Measurements from ENCODE around the gene CELA3B.

DNA sequence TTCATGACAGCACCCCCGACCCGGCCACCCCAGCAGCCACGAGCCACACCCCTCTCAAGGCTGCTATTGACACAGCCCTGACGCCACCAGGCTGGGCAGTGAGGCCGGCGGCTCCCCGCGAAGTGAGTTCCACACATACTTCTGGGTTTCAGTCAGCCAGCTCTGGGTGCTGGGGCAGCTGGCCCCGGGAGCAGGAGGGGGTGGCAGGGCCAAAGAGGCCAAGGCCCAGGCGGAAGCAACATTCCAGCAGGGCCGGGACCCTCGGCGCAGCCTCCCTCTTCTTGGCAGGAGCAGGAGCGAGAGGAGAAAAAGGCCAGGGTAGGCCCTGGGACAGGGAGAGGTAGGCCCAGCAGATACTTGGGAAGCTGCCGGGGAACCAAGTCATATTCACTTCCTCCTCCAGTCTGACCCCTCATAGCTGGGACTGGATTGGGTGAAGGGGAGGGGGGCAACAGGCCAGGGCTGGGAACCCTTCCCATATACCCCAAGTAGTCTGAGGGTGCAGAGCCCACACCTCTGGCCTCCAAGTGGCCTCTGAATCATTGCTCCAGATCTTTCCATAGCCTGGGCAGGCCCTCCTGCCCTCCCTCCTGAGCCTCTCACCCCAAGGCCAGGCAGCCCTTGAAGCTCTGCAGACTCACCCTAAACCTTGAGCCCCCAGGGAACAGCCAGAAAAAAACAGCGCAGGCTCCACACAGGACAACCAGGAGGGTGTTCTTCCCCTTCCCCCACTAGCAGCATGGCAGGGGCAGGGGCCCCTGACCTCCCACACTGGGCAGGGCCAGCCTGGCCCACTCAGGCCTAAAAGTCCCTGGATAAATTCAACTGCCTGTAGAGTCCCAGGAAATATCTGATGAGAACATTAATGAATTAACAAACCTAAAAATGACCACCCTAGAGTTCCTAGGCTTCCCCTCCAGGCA, 45.4 kb upstream of the CELA3B start:
- TF ChIP-seq, protein P1, sequence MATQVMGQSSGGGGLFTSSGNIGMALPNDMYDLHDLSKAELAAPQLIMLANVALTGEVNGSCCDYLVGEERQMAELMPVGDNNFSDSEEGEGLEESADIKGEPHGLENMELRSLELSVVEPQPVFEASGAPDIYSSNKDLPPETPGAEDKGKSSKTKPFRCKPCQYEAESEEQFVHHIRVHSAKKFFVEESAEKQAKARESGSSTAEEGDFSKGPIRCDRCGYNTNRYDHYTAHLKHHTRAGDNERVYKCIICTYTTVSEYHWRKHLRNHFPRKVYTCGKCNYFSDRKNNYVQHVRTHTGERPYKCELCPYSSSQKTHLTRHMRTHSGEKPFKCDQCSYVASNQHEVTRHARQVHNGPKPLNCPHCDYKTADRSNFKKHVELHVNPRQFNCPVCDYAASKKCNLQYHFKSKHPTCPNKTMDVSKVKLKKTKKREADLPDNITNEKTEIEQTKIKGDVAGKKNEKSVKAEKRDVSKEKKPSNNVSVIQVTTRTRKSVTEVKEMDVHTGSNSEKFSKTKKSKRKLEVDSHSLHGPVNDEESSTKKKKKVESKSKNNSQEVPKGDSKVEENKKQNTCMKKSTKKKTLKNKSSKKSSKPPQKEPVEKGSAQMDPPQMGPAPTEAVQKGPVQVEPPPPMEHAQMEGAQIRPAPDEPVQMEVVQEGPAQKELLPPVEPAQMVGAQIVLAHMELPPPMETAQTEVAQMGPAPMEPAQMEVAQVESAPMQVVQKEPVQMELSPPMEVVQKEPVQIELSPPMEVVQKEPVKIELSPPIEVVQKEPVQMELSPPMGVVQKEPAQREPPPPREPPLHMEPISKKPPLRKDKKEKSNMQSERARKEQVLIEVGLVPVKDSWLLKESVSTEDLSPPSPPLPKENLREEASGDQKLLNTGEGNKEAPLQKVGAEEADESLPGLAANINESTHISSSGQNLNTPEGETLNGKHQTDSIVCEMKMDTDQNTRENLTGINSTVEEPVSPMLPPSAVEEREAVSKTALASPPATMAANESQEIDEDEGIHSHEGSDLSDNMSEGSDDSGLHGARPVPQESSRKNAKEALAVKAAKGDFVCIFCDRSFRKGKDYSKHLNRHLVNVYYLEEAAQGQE (IDR thresholded peaks at IDR 0.05; ENCODE audit: insufficient read depth in 1 of 2, low read depth in 2 of 2, low read length in 1 of 2) = no peak
- TF ChIP-seq, protein P2, sequence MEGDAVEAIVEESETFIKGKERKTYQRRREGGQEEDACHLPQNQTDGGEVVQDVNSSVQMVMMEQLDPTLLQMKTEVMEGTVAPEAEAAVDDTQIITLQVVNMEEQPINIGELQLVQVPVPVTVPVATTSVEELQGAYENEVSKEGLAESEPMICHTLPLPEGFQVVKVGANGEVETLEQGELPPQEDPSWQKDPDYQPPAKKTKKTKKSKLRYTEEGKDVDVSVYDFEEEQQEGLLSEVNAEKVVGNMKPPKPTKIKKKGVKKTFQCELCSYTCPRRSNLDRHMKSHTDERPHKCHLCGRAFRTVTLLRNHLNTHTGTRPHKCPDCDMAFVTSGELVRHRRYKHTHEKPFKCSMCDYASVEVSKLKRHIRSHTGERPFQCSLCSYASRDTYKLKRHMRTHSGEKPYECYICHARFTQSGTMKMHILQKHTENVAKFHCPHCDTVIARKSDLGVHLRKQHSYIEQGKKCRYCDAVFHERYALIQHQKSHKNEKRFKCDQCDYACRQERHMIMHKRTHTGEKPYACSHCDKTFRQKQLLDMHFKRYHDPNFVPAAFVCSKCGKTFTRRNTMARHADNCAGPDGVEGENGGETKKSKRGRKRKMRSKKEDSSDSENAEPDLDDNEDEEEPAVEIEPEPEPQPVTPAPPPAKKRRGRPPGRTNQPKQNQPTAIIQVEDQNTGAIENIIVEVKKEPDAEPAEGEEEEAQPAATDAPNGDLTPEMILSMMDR (IDR thresholded peaks at IDR 0.05) = no peak
- no peak for TF ChIP-seq SIN3A (IDR thresholded peaks at IDR 0.05; ENCODE audit: borderline replicate concordance, insufficient read depth, low read depth, low read length)

All from Panc1 (cell line).